MCF 10A (cell line): ENCODE measurements around the gene ZNF652. TPM values are rescaled to one million over a fixed set of nuclear protein-coding genes. Genes with fewer than 3 reads are reported as not detected.
"Not testable (repeated sequence)": the region's sequence is repeated elsewhere in the genome, so short reads cannot be mapped to it uniquely, and the experiment has no call there.

Source experiments
- BruUV-seq: library from RNA; stranded (reverse); fragments of 400-500 nt; replicated peaks from 2 replicates; lab custom pipeline; 2021; lab: Mats Ljungman, UMichigan
- CTCF ChIA-PET: fragments of 300-600 bp; sonication (Branson Sonifier 250); formaldehyde crosslinking; extraction: SDS; loops from one replicate; lab custom pipeline; 2021; ENCODE audit warnings: antibody characterized with exemption, inconsistent platforms; lab: Yijun Ruan, JAX
- POLR2A ChIA-PET: fragments of 300-600, 350-650 bp; sonication (Branson Sonifier 250); formaldehyde crosslinking; extraction: SDS; loops from one replicate; lab custom pipeline; 2020; ENCODE audit warnings: antibody characterized with exemption, inconsistent platforms; lab: Yijun Ruan, JAX
- DNase-seq: peaks from one replicate; pipeline ENCODE4 v3.0.0-alpha.2; 2018; ENCODE audit not compliant: unreplicated experiment
- H3K27ac Mint-ChIP-seq: one replicate; pipeline ENCODE4 v1.8.0; 2022; ENCODE audit warnings: mild to moderate bottlenecking, low read depth, mixed read lengths; ENCODE audit not compliant: unreplicated experiment
- H3K27me3 Mint-ChIP-seq: one replicate; pipeline ENCODE4 v1.8.0; 2022; ENCODE audit warnings: mixed read lengths; ENCODE audit not compliant: insufficient read depth, unreplicated experiment
- H3K36me3 Mint-ChIP-seq: one replicate; pipeline ENCODE4 v1.8.0; 2022; ENCODE audit warnings: mild to moderate bottlenecking, moderate library complexity, mixed read lengths; ENCODE audit not compliant: insufficient read depth, unreplicated experiment
- H3K4me1 Mint-ChIP-seq: one replicate; pipeline ENCODE4 v1.8.0; 2022; ENCODE audit warnings: mixed read lengths; ENCODE audit not compliant: insufficient read depth, unreplicated experiment
- H3K4me3 Mint-ChIP-seq: one replicate; pipeline ENCODE4 v1.8.0; 2022; ENCODE audit warnings: mild to moderate bottlenecking, moderate library complexity, mixed read lengths; ENCODE audit not compliant: unreplicated experiment
- H3K9me3 Mint-ChIP-seq: one replicate; pipeline ENCODE4 v1.8.0; 2022; ENCODE audit warnings: mixed read lengths; ENCODE audit not compliant: unreplicated experiment
- CTCF ChIP-seq: fragments of 200-600 bp; IDR thresholded peaks from one replicate; pipeline ENCODE4 v1.8.0; 2022; ENCODE audit warnings: antibody characterized with exemption, mild to moderate bottlenecking; ENCODE audit not compliant: unreplicated experiment
- intact Hi-C: fragments of 100-400 bp; cut with micrococcal nuclease; formaldehyde crosslinking; loops from 2 replicates; pipeline ENCODE4 v1.14.1; 2022
- total RNA-seq: library from RNA; stranded (reverse); gene quantifications from 2 replicates; pipeline ENCODE4 v1.2.3, GENCODE V29; 2022

The ZNF652 gene
- total RNA-seq, 1 experiment from 2014 or later = 18.8 TPM

DNA sequence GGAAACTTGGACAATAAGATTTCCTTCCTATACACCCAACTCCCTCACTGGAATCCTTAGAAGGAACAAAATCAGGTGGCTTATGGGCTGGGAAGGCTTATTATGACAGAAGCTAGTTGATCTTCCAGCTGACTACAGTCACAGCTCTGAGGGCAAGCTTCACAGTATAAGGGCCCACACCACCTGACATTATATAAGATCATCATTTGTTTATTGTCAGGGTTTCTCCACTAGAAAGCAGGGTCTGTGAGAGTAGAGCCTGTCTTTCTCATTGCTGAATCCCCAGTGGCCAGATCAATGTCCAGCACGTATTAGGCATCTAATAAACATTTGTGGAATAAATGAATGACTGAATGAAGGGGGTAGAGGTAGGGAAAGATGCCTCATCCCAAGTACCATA is 73.7 kb downstream of the ZNF652 start:
- no peak for DNase-seq
- no peak for TF ChIP-seq CTCF
- intact Hi-C loops = no loop called here
- Mint-ChIP-seq H3K4me3 (no peak overlapping the region), H3K27me3 (no peaks in the 10 kb centered on the region), H3K27ac (no peak overlapping the region), H3K36me3 (peaks cover 20% of the 10 kb centered on the region), H3K4me1 (no peaks in the 10 kb centered on the region), H3K9me3 (no peaks in the 10 kb centered on the region)
- no TSS peak for BruUV-seq
- ChIA-PET CTCF (interaction anchor here (0.6 to 1.9 kb wide), 2 partner anchors 10 to 254 kb away, joined by 4 to 5 read pairs; no protein-coding TSS in a partner anchor), POLR2A (interaction anchor here (0.6 to 0.8 kb wide), 3 partner anchors 9 to 482 kb away, joined by 3 to 5 read pairs (median 4); no protein-coding TSS in a partner anchor)

- Mint-ChIP-seq H3K4me3 (no peak overlapping the region), H3K36me3 (peaks cover 20% of the 10 kb centered on the region), H3K4me1 (no peaks in the 10 kb centered on the region), H3K27ac (no peak overlapping the region), H3K27me3 (no peaks in the 10 kb centered on the region), H3K9me3 (no peaks in the 10 kb centered on the region)
- ChIA-PET CTCF (no interaction called here), POLR2A (interaction anchor here (0.7 kb wide), 1 partner anchor 41 kb away, joined by 3 read pairs; no protein-coding TSS in a partner anchor)
- no peak for TF ChIP-seq CTCF
- BruUV-seq = no TSS peak
- intact Hi-C loops = no loop called here
- DNase-seq = no peak
These were observed 74.6 kb downstream of the ZNF652 start for GRCh38 chr17:49287481-49287880.

DNA sequence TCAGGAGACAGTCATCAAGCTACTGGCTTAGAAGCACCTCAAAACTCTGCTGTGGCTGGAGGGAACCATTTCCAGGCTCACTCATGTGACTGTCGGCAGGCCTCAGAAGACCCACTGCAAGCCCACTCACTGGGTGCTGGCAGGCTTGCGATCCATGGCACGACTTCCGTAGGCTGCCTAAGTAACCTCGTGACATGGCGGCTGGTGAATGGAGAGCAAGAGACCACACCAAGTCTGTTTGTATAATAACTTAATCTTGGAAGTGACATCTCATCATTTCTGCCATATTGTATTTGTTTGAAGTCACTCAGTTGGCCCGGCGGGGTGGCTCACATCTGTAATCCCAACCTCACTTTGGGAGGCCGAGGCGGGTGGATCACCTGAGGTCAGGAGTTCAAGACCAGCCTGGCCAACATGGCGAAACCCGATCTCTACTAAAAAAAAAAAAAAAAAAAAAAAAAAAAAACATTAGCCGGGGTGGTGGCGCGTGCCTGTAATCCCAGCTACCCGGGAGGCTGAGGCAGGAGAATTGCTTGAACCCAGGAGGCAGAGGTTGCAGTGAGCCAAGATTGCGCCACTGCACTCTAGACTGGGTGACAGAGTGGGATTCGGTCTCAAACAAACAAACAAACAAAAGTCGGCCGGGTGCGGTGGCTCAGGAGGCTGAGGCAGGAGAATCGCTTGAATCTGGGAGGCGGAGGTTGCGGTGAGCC is 75.6 kb downstream of the ZNF652 start:
- H3K27me3 Mint-ChIP-seq, DNase-seq, H3K9me3 Mint-ChIP-seq, intact Hi-C loops, H3K4me3 Mint-ChIP-seq, H3K4me1 Mint-ChIP-seq, BruUV-seq, H3K27ac Mint-ChIP-seq: not testable (repeated sequence)
- ChIA-PET CTCF (interaction anchor here (0.6 kb wide), 1 partner anchor 322 kb away, joined by 4 read pairs; no protein-coding TSS in a partner anchor), POLR2A (interaction anchor here (0.7 kb wide), 1 partner anchor 42 kb away, joined by 3 read pairs; no protein-coding TSS in a partner anchor)
- H3K36me3 Mint-ChIP-seq = peaks cover 10% of the 10 kb centered on the region

- DNase-seq = no peak
- Mint-ChIP-seq H3K4me3 (no peak overlapping the region), H3K9me3 (no peaks in the 10 kb centered on the region), H3K27me3 (no peaks in the 10 kb centered on the region), H3K27ac (no peak overlapping the region), H3K36me3 (peaks cover 3% of the 10 kb centered on the region), H3K4me1 (no peaks in the 10 kb centered on the region)
- BruUV-seq = no TSS peak
- ChIA-PET POLR2A (no interaction called here), CTCF (interaction anchor here (0.6 kb wide), 1 partner anchor 322 kb away, joined by 4 read pairs; no protein-coding TSS in a partner anchor)
- no peak for TF ChIP-seq CTCF
- intact Hi-C loops = no loop called here
These were observed 76.3 kb downstream of the ZNF652 start for GRCh38 chr17:49285716-49286115.
